Tibial artery (tissue), 4 donors: Measurements from ENCODE around the gene SRPK2.

Experiments
- DNase-seq, 2 donors: peaks; one replicate each; pipeline ENCODE4 v3.0.0-alpha.2; 2019
- H3K27ac ChIP-seq, 2 donors: fragments of 200-600 bp; sonication (generic) in 1 of 2; 1 replicate in 1 of 2; 2 replicates in 1 of 2; pipeline ENCODE4 v1.5.1; 2018 to 2019; ENCODE audit warnings: mild to moderate bottlenecking in 1 of 2
- H3K27me3 ChIP-seq, 2 donors: fragments of 200-600 bp; sonication (generic) in 1 of 2; one replicate each; pipeline versions ENCODE4 v1.5.1 to v1.6.0; 2016 to 2019
- H3K36me3 ChIP-seq, 3 donors: fragments of 200-600 bp; sonication (generic) in 2 of 3; one replicate each; pipeline ENCODE4 v1.5.1; 2016 to 2019; ENCODE audit warnings: mild to moderate bottlenecking in 2 of 3
- H3K4me1 ChIP-seq, 4 donors: fragments of 200-600 bp; sonication (generic) in 2 of 4; 1 replicate in 3 of 4; 2 replicates in 1 of 4; pipeline ENCODE4 v1.5.1; 2016 to 2019
- H3K4me3 ChIP-seq, 2 donors: fragments of 200-600 bp; sonication (generic) in 1 of 2; 1 replicate in 1 of 2; 2 replicates in 1 of 2; pipeline ENCODE4 v1.5.1; 2018 to 2019; ENCODE audit warnings: mild to moderate bottlenecking in 2 of 2
- H3K9me3 ChIP-seq, 3 donors: fragments of 200-600 bp; sonication (generic) in 1 of 3; one replicate each; pipeline ENCODE4 v1.5.1; 2016 to 2019
- CTCF ChIP-seq, 2 experiments: fragments of 200-600 bp in 1 of 2; fragments of 450-650 bp in 1 of 2; IDR thresholded peaks; one replicate each; pipeline ENCODE4 v1.5.1; 2017 to 2019; ENCODE audit warnings: antibody characterized with exemption in 2 of 2, mild to moderate bottlenecking in 1 of 2, moderate library complexity in 1 of 2
- intact Hi-C: fragments of 100-400 bp; cut with DNase I; formaldehyde crosslinking; loops from one replicate; pipeline ENCODE4 v1.15.0; 2023; ENCODE audit warnings: low total_unique reads

SRPK2 gene

GRCh38 chr7:105246256-105246655 is 142.5 kb downstream of the SRPK2 start:
- H3K4me1 ChIP-seq: peaks cover 0 to 26% (median 5%) of the 10 kb centered on the region in 4 donors
- DNase-seq: no peak
- H3K27ac ChIP-seq: no peak overlapping the region

GRCh38 chr7:105245398-105246114 is 143.2 kb downstream of the SRPK2 start:
- Histone ChIP-seq H3K27me3 (no peaks in the 10 kb centered on the region), H3K27ac (no peak overlapping the region), H3K36me3 (no peaks in the 10 kb centered on the region), H3K4me1 (peaks cover 0 to 33% (median 5%) of the 10 kb centered on the region in 4 donors), H3K9me3 (no peaks in the 10 kb centered on the region), H3K4me3 (no peak overlapping the region)
- DNase-seq: no peak
- intact Hi-C loops: no loop called here
- TF ChIP-seq CTCF (IDR thresholded peaks at IDR 0.05): no peak

More at GRCh38 chr7:105246256-105246655, 142.5 kb downstream of the SRPK2 start:
- Histone ChIP-seq H3K9me3 (no peaks in the 10 kb centered on the region), H3K4me3 (no peak overlapping the region), H3K36me3 (no peaks in the 10 kb centered on the region), H3K27me3 (no peaks in the 10 kb centered on the region)
- intact Hi-C loops: no loop called here
- no peak for TF ChIP-seq CTCF (IDR thresholded peaks at IDR 0.05)

- Histone ChIP-seq H3K4me3 (no peak overlapping the region), H3K4me1 (peaks cover 0 to 33% (median 5%) of the 10 kb centered on the region in 4 donors), H3K27me3 (no peaks in the 10 kb centered on the region), H3K9me3 (no peaks in the 10 kb centered on the region), H3K36me3 (no peaks in the 10 kb centered on the region), H3K27ac (no peak overlapping the region)
- no peak for TF ChIP-seq CTCF (IDR thresholded peaks at IDR 0.05)
- DNase-seq: no peak
- intact Hi-C loops: no loop called here
These were observed 144.1 kb downstream of the SRPK2 start for GRCh38 chr7:105244594-105244993.

GRCh38 chr7:105241198-105241597 is 147.5 kb downstream of the SRPK2 start:
- no peak for TF ChIP-seq CTCF (IDR thresholded peaks at IDR 0.05)
- H3K27ac ChIP-seq: no peak overlapping the region
- no peak overlapping the region for H3K4me3 ChIP-seq
- DNase-seq: no peak
- peaks cover 0 to 31% (median 3%) of the 10 kb centered on the region in 4 donors for H3K4me1 ChIP-seq
- H3K9me3 ChIP-seq: no peaks in the 10 kb centered on the region
- intact Hi-C loops: no loop called here
- H3K36me3 ChIP-seq: no peaks in the 10 kb centered on the region
- no peaks in the 10 kb centered on the region for H3K27me3 ChIP-seq

GRCh38 chr7:105238198-105238765 is 150.4 kb downstream of the SRPK2 start:
- TF ChIP-seq CTCF (IDR thresholded peaks at IDR 0.05): no peak
- Histone ChIP-seq H3K9me3 (no peaks in the 10 kb centered on the region), H3K4me3 (no peak overlapping the region), H3K36me3 (no peaks in the 10 kb centered on the region), H3K27ac (no peak overlapping the region), H3K27me3 (no peaks in the 10 kb centered on the region), H3K4me1 (peaks cover 0 to 24% (median 0%) of the 10 kb centered on the region in 4 donors)
- intact Hi-C loops: no loop called here
- DNase-seq: no peak
